Left renal cortex interstitium (tissue), 4 donors: ENCODE measurements around the gene U2AF2. TPM values are rescaled to one million over a fixed set of nuclear protein-coding genes. Genes with fewer than 3 reads are reported as not detected.

Experiments used
- DNase-seq, 4 donors: peaks; one replicate each; pipeline ENCODE4 v3.0.0-alpha.2; 2013; ENCODE audit warnings: low read depth in 4 of 4, low spot score in 2 of 4, missing footprints in 1 of 4
- polyA plus RNA-seq, 4 donors: library from polyadenylated mRNA; unstranded; fragments of 120-200 nt; gene quantifications; one replicate each; pipeline ENCODE4 v1.2.1, GENCODE V29; 2013; ENCODE audit not compliant: insufficient read length in 4 of 4

U2AF2 gene
- polyA plus RNA-seq = 100 to 1,000 TPM; 150 to 257 (median 198) TPM

DNA sequence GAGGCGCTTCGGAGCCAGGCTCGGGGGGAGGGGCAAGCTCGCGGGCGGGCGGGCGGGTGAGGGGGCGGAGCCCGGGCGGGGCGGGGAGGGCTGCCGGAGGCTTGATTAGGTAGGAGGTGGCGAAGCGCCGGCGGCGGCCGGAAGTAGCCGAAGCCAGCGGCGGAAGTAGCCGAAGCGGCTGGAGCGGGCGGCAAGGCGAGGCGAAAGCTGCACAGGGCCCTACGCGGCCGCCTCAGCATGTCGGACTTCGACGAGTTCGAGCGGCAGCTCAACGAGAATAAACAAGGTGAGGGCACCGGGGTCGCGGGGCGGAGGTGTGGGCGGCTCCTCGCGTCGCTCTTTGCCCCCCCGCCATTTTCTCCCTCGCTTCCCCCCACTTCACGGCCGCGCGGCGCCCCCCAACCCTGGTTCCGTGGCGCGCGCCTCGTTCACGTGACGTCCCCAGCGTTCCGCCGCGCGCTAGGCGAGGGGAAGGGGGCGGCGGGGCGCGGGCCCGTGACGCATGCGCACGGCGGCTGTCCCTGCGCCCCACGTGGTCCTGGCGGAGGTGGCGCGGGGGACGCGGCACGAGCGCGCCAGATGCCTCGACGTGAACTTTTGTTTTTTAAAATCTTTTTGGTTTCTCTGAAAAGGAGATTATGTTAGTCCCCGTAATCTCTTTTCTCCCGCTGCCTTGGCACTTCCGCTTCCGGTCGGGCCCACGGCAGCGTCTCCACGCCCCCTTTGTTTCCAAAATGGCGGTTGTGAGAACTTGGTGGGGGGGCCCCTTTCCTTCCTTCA, at the start of gene U2AF2:
TSS of gene U2AF2 (plus strand) at position 168 of the 780 bp plus-strand sequence. CDS start at position 238, 70 bp downstream.
- peak in 1 of 4 donors; percentile 62 for DNase-seq

DNA sequence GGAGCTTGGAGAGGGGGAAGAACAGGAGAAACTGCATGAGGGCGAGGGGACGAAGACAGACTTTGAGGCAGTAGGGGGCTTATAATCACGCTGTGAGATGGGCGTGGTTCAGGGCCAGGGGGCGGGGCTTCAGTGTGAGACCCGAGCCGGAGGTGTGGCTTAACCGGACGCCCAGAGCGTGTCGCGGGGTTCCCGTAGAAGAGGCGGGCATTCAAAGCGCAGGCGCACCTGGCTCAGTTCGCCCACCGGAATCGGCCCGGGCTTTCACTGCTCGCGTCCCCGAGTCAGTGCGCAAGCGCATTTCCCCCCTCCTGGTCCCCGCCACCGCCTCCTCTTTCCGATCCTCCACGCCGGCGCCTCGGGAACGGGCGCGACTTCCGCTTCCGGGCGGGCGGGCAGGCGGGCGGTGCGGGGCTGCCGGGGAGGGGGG, 49.6 kb upstream of the U2AF2 start:
- DNase-seq = peak in 3 of 4 donors; percentile 91 to 95 (median 94)

DNA sequence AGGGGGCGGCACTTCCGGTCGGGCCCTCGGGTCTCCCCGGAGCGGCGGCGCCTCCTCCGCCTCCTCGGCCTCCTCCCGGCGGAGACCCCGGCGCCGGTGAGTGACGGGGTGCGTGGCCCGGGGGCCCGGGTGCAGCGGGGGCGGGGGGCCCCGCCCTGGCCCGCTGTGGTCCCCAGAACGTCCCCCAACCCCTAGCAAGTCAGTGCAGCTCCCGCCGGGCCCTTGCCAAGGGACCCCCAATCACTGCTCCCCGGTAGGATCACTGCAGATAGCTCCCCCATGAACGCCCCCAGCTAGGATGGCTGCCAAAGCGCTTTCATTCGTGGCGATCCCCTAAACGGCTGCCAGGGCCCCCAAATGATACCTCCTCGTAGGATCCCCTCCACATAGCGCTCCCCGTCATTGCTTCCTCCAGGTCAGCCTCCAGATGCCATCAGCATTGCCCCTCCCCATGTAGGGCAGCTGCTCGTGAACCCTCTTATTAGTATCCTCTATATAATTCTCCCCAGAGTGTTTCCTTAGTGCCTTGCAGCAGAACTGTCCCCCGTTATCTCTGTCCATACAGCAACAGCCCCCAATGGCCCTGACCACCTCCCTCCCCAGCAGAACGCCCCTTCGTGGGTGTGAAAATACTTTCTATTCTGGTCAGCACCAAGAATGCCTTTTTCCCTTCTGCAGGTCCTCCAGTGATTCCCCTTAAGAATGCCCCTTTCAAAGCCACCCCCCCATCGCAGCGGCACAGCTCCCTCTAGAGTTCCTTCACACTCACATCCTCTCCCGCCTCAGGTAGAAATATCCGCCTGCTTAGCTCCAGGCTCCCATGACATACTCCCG, 49.0 kb upstream of the U2AF2 start, which contains the start of gene ZNF865:
TSS of gene ZNF865 (plus strand) at position 11 of the 834 bp plus-strand sequence. CDS start 7,972 bp downstream, outside the sequence.
- DNase-seq = peak in 2 of 4 donors; percentile 64 to 77

DNA sequence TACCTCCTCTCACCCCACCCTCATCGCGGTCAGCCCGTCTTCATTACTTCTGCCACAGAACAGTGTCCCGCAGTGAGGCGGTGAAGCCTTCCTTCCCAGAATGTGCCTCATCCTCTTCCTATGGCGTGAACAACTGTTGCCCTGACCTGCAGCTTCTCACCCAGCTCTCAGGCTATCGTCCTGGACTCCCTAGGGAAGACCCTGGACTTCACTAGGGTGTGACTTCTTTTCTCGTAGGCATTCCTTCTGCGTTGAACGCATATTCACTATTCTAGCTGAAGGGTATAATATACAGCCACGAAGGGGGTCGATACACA, 48.4 kb upstream of the U2AF2 start:
- no peak for DNase-seq

DNA sequence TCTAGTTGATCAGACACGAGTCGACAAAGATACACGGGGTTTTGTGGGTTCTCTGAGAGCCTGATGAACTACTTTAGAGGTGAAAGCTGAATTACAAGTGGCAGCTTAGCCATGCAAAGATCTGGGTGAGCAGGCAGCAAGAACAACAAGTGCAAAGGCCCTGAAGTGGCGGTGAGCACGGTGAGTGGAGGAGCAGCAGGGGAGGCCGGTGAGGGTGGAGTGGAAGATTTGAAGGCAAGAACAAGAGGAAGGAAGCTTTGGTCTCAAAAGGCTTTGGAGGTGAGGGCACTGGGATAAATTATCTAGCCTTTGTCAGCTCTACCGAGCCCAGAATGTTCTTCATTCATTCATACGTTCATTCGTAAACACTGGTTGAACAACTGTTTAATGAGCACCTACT, 48.0 kb upstream of the U2AF2 start:
- DNase-seq = no peak

DNA sequence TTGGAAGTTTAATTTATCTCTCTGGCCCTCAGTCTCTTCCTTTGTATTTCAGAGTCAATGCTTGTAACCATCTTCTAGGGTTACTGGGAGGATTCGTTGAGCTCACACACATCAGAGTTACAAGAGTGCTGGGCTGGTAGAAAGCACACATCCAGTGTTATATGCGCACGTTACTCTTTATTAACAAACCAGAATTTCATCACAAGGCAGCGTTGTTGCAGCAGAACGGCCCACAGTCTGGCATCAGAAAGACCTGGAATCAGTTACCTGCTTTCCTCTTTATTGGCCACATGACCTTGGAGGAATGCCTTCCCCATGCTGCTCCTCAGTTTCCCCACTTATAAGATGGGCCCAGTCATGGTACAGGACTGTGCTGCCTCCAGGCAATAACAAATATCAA, 45.5 kb upstream of the U2AF2 start:
- DNase-seq = no peak

DNA sequence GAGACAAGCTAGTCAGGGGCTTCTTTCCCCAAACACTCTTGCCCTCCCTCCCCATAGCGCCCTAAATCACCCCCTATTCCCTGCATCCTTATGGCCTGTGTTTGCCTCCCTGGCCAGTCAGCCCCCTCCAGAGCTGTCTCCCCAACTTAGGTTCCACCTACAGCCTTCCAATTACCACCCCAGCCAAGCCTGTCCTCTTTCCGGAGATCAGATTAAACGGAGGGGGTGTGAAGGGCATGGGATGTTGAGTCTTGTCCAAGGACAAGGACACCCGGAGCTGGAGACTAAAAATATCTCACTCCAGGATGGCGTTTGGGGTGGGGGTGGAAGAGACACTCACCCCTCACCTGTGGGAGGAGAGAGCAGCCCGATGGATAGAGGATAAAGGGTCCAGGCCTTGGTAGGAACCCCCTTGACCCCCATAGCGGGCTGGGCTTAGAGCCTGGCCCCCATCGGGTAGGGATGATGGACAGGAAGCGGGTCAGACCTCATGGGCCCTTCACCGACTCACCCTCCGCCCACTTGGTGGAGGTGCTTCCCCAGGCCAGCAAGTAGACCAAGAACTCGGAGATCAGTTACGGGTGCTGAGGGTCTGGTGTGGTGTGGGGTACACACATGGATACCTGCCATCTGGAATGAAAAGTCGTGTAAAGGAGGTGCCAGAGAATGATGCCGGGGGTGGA, 43.4 kb upstream of the U2AF2 start:
- DNase-seq = no peak

DNA sequence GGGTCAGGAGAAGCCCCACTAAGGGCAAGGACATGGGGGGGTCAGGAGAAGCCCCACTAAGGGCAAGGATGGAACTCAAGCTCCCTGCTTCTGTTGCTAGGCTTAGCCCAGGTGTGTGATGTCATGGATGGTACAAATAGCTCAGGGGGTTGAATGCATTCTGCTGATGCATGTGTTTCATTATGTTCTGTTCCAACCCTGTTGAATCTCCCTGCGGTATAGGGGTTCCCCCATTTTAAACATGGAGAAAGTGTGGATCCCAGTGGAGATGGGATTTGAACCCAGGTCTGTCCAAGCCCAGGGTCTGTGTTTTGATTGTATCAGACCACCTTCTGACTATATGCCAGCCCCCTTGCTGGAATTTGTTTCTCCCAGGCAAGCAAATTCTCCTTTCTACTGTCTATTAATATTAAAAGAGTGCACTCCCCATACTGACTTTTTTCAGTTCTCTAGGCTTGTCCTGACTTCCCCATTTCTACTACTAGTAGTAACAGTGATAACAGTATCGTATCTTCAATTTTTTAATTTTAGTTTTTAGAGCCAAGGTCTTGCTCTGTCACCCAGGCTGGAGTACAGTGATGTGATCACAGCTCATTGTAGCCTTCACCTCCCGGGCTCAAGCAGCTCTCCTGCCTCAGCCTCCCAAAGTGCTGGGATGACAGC, 42.7 kb upstream of the U2AF2 start:
- no peak for DNase-seq

DNA sequence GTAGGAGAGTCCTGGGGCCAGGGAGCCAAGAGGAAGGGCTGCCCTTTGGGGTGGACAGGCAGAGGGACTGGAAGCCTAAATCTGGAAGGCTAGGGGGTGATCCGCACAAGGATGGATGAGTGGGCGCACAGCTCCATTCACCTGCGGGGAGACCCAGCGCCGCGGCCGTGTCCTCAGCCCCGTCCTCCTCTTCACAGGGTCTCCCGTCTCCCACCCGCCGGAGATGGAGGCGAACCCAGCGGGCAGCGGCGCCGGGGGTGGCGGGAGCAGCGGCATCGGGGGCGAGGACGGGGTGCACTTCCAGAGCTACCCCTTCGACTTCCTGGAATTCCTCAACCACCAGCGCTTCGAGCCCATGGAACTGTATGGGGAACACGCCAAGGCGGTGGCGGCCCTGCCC, 41.4 kb upstream of the U2AF2 start:
- DNase-seq = no peak

DNA sequence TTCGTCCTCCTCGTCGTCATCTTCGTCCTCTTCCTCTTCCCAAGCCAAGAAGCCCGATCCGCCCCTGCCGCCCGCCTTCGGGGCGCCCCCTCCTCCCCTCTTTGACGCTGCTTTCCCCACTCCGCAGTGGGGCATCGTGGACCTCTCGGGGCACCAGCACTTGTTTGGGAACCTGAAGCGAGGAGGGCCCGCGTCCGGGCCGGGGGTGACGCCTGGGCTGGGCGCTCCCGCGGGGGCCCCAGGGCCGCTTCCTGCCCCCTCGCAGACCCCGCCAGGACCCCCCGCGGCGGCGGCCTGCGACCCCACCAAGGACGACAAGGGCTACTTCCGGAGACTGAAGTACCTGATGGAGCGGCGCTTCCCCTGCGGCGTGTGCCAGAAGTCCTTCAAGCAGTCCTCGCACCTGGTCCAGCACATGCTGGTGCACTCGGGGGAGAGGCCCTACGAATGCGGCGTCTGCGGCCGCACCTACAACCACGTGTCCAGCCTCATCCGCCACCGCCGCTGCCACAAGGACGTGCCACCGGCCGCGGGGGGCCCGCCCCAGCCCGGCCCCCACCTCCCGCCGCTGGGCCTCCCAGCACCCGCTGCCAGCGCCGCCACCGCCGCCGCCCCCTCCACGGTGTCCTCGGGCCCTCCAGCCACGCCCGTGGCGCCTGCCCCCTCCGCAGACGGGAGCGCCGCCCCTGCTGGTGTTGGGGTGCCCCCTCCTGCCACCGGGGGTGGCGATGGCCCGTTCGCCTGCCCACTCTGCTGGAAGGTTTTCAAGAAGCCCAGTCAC, 40.7 kb upstream of the U2AF2 start:
- DNase-seq = no peak

DNA sequence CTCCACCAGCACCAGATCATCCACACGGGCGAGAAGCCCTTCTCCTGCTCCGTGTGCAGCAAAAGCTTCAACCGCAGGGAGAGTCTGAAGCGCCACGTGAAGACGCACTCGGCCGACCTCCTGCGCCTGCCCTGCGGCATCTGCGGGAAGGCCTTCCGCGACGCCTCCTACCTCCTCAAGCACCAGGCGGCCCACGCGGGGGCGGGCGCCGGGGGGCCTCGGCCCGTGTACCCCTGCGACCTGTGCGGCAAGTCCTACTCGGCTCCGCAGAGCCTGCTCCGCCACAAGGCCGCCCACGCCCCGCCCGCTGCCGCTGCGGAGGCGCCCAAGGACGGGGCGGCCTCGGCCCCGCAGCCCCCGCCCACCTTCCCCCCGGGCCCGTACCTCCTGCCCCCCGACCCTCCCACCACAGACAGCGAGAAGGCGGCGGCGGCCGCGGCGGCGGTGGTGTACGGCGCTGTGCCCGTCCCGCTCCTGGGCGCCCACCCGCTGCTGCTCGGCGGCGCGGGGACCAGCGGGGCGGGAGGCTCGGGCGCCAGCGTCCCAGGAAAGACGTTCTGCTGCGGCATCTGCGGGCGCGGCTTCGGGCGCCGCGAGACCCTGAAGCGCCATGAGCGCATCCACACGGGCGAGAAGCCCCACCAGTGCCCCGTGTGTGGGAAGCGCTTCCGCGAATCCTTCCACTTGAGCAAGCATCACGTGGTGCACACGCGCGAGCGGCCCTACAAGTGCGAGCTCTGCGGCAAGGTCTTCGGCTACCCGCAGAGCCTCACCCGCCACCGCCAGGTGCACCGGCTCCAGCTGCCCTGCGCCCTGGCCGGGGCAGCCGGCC, 39.9 kb upstream of the U2AF2 start:
- no peak for DNase-seq

DNA sequence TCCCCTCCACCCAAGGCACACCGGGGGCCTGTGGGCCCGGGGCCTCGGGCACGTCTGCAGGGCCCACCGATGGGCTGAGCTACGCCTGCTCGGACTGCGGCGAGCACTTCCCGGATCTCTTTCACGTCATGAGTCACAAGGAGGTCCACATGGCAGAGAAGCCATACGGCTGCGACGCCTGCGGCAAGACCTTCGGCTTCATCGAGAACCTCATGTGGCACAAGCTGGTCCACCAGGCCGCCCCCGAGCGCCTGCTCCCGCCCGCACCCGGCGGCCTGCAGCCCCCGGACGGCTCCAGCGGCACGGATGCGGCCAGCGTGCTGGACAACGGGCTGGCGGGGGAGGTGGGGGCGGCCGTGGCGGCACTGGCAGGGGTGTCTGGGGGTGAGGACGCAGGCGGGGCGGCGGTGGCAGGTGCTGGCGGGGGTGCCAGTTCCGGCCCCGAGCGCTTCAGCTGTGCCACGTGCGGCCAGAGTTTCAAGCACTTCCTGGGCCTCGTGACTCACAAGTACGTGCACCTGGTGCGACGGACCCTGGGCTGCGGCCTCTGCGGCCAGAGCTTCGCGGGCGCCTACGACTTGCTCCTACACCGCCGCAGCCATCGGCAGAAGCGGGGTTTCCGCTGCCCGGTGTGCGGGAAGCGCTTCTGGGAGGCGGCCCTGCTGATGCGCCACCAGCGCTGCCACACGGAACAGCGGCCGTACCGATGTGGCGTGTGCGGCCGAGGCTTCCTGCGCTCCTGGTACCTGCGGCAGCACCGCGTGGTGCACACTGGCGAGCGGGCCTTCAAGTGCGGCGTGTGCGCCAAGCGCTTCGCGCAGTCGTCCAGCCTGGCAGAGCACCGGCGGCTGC, 39.1 kb upstream of the U2AF2 start:
- no peak for DNase-seq

DNA sequence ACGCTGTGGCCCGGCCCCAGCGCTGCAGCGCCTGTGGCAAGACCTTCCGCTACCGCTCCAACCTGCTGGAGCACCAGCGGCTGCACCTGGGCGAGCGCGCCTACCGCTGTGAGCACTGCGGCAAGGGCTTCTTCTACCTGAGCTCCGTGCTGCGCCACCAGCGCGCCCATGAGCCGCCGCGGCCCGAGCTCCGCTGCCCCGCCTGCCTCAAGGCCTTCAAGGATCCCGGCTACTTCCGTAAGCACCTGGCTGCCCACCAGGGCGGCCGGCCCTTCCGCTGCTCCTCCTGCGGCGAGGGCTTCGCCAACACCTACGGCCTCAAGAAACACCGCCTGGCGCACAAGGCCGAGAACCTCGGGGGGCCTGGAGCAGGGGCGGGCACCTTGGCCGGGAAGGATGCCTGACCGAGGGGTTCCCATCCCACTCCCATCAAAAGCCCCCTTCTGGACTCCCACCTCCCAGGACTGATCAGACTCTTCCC, 38.4 kb upstream of the U2AF2 start:
- no peak for DNase-seq

DNA sequence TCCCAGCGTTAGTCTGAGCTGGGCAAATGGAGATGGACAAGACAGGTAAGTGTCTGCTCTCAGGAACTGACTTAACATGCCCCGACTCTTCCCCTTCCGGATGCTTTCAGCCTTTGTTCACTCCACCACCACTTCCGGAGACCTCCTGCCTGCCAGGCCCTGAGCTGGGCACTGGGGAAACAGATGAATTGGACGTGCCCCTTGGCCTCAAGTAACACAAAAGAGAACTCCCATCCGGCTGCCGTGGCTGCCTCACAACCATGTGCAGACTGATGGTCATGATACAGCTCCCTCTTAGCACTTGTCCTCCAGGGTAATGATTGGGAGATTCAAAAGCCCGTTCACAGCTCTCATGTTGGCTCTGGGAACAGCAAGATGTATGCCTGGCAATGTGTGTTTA, 37.4 kb upstream of the U2AF2 start:
- DNase-seq = no peak

DNA sequence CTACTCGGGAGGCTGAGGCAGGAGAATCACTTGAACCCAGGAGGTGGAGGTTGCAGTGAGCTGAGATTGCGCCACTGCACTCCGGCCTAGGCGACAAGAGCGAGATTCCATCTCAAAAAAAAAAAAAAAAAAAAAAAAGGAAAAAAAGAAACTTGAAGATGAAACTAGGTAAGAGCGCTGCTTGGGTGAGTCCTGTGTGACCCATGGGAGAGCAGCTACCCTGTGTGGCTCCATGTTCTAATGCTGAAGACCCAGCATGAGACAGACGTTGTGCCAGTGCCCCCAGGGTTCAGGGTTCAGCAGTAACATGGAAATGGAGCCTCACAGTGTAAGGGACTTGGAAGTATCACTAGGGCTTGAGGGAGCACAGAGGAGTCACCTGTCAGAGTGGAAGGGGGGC, 36.4 kb upstream of the U2AF2 start:
- DNase-seq = no peak

DNA sequence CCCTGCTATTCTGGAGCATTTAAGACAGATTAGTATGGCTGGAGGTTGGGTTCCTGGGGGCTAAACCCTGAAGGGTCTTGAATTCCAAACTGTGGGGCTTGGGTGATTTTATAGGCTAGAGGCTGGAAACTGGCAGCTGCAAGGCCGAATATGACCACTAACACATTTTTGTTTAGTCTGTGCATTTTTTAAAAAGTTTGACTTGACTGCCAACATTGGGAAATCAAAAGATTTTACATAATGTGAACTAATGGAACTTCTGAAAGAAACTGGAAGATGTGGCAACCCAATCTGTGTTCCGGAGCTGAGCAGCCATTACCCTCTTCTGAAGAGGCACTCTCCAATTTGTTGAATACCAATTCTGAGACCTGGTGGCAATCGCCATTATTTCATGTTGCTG, 35.5 kb upstream of the U2AF2 start:
- no peak for DNase-seq

DNA sequence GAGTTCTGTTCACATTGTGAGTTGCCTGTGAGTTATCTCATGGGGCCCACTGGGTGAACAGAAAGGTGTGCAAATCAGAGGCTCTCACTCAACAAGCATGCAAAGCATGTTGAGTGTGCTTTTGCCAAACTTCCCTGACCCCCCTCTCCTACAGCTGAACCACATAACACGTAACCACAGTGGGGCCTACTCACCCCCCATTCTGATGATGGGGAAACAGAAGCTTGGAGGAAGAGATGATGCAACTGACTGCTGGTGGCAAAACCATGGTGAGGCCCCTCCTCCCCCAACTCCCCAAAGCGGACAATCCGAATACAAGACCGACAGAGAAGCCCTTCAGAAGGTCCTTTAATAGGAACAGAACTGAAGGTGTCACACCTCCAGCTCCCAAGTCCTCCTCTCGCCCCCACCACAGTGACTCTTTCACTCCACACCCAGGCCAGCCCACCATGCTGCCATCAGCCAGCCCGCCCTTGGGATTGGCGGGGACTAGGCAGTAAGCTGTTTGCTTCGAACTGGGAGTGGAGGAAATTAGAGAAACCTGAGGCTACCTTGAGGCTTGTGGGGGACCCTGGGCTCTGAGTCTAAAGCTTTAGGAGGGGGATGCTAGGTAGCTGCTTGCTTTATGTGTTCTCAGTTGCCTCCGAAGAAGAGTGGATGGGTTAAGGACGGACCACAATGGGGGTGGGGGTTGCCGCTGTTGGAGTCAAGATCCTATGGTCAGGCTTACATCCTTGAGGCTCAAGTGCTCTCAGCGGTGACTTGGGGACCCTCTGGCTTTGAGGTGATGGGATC, 34.2 kb upstream of the U2AF2 start:
- DNase-seq = no peak
